KBM-7 (cell line): ENCODE results near the gene FBXO4.
"Not testable (repeated sequence)": the region's sequence is repeated elsewhere in the genome, so short reads cannot be mapped to it uniquely, and the experiment has no call there.

Experiments
- DNase-seq: peaks from one replicate; pipeline ENCODE4 v3.0.0-alpha.2; 2015
- in situ Hi-C: fragments of 300-500 bp; cut with MboI; formaldehyde crosslinking; loops from 2 replicates; pipeline ENCODE4 v1.14.3; 2020; ENCODE audit warnings: low sequenced_read_pairs, low pct_unique_long_range_greater_than_20kb, mixed read lengths

Gene FBXO4

DNA sequence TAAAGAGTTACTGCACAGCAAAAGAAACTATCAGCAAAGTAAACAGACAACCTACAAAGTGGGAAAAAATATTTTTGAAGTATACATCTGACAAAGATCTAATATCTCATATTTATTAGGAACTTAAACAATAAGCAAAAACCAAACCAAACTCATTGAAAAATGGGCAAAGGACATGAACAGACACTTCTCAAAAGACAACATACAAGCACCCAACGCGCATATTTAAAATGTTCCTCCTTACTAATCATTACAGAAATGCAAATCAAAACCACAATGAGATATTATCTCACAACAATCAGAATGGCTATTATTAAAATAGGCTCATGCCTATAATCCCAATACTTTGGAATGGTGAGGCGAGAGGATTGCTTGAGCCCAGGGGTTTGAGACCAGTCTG lies 48.0 kb downstream of the FBXO4 start:
- in situ Hi-C loops: no loop called here
- DNase-seq: no peak

DNA sequence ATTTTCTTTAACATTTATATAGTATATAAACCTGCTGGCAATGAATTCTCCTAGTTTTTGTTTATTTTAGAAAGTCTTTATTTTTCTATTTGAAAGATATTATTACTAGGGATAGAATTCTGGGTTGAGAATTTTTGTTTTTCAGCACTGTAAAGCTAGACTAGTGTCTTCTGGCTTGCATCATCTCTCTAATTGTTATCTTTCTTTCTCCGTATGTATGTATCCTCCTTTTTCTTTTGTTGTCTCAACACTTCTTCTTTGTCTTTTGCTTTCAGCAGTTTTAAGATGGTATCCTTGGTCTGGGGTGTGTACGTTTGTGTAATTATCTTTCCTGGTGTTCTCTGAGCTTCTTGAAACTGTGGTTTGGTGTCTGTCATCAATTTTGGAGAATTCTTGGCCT lies 48.8 kb downstream of the FBXO4 start:
- in situ Hi-C loops: no loop called here
- DNase-seq: no peak

DNA sequence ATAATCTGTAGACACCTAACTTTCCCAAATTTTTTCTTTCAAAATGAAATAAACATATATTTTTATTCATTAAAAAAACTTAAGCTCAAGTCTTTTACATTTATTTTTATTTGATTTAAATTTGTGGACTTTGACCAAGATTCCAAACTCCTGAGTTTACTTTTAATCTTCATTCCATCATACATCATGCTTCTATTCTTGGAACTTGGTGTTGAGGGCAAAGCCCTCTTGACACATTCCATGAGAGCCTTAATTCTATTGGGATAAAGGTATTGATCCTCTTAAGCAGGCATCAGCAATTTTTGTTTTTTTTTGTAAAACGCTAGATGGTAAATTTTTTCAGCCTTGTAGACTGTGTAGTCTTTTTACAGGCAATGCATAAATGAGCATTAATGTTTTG lies 53.6 kb downstream of the FBXO4 start:
- DNase-seq: no peak
- in situ Hi-C loops: no loop called here

DNA sequence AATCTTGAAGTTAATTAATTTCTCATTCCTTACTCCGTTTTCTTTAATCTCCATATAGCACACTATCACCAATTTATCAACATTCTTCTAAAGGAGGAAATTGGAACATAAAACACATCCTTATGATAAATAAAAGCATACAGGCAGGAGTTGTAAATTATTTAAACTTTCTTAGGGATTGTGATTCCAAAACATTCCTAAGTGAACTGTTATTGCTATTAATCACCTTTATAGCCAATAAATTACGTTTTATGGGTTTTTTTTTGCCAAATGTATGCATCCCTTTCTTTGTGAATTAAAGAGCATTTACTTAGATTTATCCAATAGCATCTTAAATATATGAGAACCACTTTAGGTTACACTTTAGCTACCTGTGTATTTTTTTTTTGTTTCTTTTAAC lies 55.3 kb downstream of the FBXO4 start:
- DNase-seq: no peak
- in situ Hi-C loops: no loop called here

DNA sequence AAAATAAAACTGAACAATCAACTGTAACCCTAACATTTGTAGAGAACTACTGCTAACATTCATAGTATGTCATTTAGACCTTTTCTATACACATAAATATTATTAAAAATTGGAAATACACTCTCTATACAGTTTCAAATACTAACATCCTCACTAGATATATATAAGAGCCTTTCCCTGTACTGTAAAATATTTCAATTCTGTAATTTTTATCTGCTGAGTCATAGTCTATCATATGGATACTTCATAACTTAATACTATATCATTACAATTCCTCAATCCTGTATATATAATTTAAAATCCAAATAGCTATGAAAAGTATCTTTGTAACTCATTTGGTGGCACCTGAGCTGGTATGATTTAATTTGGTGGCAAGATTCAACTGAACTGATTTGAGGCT lies 55.8 kb downstream of the FBXO4 start:
- in situ Hi-C loops: no loop called here
- no peak for DNase-seq

DNA sequence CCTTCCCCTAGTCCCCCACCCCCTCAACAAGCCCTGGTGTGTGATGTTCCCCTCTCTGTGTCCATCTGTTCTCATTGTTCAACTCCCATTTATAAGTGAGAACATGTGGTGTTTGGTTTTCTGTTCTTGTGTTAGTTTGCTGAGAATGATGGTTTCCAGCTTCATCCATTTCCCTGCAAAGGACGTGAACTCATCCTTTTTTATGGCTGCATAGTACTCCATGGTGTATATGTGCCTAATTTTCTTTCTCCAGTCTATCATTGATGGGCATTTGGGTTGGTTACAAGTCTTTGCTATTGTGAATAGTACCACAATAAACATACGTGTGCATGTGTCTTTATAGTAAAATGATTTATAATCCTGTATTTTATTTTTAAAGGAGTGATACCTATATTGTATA lies 57.8 kb downstream of the FBXO4 start:
- in situ Hi-C loops, DNase-seq: not testable (repeated sequence)

DNA sequence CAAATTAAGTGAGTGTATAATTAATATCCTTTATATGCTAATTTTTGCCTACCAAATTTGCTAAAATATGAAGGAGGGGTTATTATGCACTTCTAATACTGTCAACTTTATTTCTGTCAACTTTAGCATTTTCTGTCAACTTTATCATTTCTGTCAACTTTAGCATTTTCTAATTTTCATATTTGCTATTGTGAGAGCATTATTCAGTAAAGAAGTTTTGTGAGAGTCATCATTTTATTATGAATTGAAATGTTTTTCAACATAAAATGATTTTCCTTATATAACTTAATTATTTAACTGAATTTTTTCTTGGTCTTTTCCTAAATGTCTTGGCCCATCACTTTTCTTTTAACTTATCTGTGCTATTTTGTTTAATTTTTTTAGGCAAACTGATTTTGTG lies 58.2 kb downstream of the FBXO4 start:
- in situ Hi-C loops: no loop called here
- DNase-seq: no peak

DNA sequence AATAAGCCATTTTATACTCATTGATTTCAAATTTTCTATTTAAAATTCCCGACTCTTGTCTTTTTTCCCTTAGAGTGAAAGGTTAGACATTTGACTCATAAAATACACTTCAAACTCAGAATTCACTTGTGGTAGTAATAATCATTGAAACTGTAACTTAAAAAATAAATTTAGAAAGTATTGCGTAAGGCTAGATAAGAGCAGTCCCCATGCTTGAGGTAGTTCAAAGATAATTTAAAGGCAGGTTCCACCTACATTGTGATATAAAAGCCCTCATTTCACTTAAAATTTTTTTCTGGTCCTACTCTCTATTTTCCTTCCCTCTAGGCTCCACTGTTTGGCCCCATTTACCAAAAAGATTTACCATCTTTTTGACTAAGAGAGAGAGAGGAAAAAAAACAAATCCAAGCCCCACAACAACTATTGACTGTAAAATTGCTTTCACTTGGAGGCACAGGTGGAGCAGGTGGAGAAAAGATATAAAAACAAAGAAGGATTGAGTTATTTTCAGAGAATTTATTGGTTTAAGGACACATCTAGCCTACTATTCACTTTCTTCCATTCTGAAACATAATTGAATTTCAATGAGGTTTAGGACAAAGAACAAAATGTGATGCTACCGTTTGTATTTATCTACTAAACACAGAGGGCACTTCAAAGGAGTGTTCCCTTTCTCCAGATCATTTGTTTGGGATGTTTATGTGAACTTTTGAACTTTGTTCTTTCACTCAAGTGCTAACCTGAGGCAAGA lies 61.0 kb downstream of the FBXO4 start:
- in situ Hi-C loops: no loop called here
- DNase-seq: no peak
